GM19395 (cell line): Measurements from ENCODE around the gene CHAC1.

Experiments used
- ATAC-seq: cut with Tn5 transposase; IDR thresholded peaks from one replicate; pipeline ENCODE4 v1.9.1; 2021; ENCODE audit warnings: mild to moderate bottlenecking, moderate library complexity; ENCODE audit not compliant: unreplicated experiment

The CHAC1 gene, protein sequence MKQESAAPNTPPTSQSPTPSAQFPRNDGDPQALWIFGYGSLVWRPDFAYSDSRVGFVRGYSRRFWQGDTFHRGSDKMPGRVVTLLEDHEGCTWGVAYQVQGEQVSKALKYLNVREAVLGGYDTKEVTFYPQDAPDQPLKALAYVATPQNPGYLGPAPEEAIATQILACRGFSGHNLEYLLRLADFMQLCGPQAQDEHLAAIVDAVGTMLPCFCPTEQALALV

DNA sequence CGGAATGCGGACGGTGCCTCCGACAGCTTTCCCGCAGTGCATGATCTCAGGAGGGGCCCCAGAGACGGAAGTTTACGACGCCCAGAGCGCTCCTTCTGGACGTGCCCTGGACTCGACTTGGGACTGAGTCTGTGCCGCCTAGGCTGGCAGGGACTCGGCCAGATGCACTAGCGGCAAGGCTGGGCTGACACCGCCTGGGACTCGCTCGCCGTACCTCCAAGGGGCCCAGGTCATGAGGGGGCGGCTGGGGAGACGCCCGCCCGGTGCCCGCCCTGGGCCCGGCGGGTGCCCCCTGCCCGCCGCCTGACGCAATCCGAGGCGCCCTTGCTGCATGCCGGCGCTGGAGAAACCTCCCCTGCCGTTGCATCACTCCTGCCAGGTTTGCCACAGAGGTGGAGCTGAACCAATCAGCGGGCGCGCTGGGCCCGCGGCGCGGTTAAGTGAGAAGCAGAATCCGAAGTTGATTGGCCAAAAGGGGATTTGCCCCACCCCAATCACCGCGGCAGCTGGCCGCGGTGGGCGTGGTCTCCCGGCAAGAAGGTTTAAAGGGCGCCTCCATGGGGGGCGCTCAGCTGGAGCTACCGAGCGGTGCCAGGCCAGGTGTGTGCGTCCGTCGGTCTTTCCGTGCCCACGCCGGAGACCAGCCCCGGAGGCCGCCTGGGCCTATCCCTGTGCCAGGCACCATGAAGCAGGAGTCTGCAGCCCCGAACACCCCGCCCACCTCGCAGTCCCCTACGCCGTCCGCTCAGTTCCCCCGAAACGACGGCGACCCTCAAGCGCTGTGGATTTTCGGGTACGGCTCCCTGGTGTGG, at the start of gene CHAC1:
TSS of gene CHAC1 (plus strand) at position 571 of the 812 bp plus-strand sequence. CDS start at position 684, 113 bp downstream.
- peak; percentile 92 for ATAC-seq

DNA sequence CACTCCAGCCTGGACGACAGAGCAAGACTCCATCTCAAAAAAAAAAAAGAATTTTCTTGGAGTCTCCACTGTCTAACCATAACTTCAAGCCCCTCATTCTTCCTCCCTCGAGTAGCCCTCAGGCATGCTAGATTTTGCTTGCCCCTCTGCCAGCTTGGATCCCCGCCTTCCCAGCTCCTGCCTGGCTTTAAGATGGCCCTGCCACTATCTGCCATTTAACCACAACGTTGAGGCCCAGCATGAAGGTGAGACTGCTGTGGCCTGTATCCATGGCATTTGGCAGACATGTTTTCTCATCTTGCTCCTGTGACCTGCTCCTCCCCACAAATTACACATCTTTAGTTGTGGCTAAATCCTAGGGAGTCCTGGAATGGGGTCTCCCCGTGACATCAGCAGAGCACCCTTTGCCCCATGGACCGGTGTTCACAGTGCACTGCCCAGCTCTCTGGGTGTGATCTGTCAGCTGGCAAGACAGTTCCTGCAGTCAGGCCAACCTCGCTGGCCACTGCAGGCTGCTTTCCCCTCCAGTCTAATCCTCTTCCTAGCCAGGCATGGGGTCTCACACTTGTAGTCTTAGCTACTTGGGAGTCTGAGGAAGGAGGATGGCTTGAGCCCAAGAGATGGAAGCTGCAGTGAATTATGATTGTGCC, 48.6 kb upstream of the CHAC1 start:
- no peak for ATAC-seq

DNA sequence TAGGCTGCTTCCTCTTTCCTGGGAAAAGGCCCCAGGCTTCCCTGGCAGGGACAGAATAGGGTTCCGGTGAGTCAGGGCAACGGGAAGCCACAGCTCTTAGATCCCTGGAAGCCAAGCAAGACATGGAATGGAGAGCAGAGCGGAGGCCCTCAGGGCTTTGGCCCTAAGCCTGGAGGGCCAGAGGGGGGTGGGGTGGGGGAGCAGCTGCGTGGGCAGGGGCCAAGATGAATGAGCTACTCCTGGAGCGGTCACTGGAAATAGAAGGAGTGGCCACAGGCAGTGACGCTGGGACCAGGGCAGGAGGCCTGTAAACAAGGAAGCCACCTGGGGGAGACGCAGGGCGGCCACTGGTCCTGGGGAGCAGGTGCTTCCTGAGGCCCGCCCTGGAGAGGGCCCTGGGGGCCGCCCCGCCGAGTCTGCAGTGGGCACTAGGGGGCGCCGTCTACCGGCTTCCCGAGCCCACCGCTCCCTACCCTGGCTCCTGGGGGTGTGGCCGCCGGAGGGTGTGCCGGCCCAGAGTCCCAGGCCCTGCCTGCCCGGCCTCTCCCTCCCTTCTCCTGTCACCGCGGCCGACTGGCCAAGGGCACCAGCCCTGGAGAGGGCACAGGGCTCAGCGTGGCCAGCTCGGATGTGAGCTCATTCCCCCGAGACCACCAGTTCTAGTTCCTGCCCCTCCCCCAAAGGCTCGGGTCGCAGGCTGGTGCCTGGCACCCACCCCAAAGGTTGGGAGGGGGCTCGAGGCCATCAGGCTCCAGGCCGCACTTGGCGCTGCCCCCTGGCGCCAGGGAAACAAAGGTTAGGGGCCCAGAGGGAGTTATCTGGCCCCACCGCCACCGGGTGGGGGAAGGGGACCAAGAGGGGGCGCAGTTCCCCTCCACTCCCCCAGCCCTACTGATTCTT, 46.9 kb upstream of the CHAC1 start:
- peak; percentile 66 for ATAC-seq

DNA sequence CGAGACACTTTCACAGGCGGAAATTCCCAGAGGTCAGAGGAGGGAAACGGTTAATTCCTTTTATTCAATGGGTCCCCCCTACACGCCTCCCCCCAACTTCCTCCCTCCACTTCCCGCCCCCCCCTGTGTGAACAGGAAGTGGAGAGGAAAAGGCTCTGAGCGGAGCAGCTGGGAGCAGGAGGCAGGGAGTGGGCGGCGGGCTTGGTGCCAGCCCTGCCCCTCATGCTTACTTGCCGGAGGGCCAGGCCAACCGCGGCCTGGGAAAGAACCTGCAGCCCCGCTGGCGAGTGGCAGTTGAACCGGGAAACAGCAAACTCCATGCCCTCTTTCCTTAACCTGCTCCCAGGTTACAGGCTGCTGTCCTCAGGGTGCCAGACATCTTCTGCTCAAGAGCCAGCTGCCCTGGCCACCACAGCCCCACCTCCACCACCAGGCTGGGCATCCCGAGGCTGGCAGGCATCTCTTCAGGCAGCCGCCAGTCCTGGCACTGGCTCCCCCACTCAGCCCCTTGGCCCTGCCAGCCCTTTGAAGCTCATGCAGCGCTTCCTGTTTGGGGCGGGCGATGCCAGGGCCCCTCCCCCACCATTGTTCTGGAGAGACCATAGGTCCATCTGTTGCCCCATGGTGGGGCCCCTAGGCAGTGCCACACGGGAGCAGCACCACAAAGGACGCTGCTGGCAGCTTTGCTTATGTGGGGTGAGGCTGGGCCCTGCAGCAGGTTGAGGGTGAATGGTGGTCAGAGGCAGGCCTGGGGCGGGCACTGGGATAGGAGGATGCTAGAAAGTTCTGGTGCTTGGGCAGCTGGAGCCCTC, 46.1 kb upstream of the CHAC1 start:
- ATAC-seq: no peak

DNA sequence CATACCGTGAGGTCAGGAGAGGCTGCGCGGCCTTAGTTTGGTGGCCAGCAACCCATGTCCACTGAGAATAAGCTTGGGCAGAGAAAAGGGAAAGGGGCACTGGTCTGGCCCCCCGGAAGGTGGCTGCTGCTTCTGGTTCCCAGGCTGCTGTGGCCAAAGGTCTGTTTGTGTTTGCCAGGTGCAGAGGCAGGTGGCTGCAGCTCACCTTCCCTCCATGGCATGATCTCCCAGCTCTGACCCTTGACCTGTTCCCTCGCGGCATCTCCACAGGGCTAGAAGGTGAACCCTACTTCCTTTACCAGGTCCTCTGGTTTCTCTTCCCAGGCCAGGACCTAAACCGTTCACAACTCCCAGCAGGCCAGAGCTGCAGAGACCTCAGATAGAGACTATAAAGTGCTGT, 45.2 kb upstream of the CHAC1 start:
- no peak for ATAC-seq

DNA sequence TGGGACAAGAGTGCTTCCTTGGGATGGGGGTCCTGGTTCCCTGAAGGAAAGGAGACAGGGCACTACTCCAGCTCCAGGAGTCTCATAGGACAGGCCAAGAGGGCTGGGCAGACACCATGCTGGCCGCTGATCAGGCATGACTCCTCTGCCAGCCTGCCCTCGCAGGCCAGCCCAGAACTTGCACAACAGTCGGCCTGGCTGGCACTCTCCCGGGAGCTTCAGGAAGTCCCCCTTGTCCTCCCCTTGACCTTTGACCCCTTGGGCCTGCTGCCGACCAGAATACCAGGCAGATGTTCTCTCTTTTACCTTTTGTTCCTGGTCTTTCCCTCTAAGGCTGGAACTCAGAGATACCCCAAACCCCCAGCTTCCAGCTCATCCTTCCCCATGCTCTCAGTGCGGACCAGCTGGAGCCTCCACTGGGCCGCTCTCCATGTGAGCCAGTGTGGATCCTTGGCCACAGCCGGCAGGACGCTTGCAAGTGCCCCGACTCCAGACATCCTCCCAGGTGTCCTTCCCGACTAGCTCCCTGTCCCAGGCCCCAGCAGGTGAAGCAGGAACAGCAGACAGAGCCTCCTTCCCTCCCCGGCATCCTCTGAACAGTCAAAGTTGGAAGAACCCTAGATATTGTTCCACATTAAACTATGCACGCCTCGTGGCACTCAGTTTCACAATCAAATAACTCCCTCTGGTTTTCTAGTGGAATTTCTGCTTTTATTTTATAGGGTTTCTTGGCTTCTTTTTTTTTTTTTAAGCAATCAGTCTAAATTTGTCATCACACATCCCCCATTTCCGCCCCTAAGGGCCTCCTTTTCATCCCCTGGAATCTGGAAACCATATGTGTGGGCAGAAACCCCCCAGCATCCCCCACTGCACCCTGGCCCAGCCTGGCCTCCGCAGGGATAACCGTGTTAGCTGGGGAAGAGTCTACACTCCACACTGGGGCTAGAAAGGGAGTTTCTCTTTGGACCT, 43.3 kb upstream of the CHAC1 start:
- no peak for ATAC-seq

DNA sequence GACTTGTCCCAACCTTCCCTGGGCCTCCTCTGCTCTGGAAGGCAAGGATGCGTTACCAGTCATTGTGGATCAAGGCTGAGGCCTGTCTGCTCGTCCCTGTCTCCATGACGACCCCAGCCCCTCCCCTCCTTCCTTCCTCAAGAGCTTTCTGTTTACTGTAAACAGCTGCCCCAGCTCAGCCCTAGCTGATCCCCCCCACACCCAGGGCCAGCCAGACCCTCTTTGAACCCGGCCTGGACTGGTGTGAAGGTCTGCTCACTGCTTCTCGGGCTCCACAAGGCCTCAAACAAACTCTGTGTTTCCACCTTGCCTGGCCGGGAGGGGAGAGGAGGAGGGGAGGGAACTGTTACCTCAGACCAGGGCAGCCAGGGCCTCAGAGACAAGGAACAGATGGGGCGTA, 42.1 kb upstream of the CHAC1 start:
- ATAC-seq: no peak

DNA sequence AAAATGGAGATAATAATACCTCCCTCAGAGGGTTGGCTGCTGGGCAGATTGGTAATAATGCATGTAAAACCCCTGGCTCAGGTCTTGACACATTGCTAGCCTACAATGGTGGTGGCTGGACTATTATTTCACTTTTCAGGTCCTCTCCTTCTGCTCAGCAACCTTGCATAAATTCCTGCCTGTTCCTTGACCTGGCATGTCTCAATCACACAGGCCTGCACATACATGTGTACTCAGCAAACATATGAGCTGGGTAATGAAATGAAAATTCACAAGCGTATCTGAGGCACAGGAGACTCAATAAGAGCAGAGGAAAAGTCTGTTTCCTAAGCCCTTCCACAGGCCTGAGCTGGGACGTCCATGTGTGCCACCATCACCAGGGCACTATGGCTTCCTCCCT, 41.6 kb upstream of the CHAC1 start:
- no peak for ATAC-seq

DNA sequence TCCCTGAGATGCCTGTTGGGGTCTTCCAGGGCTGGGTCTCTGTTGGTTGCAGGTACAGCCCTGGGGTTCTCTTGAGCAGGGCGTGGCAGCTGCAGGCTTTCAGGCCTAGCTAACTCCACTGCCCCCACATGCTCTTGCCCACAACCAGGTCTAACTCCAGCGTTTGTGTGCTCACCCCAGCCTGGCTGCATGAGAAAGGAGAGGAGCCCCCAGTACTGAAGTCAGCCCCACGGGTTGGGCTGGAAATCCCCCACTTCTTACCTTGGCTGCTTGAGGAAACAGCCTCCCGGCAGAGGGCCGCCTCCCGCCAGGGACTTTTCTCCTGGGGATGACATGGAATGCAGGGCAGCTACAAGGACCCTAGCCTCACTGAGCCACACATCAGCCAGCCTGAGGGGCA, 40.8 kb upstream of the CHAC1 start:
- ATAC-seq: no peak

DNA sequence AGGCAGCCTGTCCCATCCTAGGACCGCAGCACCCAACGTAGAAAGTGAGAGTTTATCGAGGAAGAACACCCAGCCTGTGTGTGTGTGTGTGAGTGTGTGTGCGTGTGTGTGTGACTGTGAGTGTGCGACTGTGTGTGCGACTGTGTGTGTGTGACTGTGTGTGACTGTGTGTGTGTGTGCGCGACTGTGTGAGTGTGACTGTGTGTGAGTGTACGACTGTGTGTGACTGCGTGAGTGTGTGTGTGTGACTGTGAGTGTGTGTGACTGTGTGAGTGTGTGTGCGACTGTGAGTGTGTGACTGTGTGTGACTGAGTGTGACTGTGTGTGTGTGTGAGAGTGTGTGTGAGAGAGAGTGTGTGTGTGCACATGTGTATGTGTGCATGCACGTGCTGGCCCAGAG, 39.3 kb upstream of the CHAC1 start:
- ATAC-seq: no peak

DNA sequence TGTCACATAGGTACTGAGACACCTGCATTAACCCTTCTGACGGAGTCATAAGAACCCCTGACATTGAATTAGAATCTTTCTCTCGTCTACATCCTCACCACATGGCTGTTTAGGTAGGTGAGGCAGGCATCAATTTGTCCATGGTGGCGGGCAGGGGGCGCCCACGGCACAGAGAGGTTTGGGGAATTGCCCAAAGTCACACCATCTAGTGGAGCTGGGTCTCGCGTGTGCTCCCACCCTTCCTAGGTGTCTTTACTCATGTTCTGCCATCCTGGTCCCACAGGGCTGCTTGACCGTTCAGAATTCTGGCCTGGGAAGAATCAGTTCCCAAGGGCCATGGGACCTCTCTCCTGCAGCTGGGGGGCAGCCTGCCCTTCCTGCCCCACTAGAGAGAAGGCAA, 38.8 kb upstream of the CHAC1 start:
- ATAC-seq: no peak

DNA sequence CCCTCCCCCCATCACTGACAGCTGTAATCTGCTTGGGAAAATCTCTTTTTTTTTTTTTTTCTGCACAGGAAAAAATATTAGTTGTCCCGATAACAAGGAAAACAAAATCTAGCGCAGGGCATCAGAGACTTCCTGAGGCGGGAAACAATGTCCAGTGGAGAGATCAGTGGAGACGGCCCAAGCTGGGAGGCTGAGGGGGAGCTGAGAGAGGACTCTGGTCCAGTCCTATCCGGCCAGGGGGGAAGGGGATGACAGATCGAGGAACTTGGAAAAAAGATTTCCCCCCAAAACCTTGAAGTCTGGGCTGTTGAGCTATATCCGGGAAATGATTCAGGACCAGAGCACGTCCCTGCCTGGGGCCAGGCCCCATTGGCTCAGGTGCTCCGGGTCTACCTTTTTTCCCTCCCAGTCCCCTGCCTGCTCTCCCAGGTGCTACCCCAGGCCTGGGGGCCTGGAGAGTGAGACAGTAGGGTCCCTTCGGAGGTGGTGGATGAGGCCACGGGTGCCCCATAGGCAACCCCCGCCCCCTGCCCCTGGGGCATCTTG, 38.1 kb upstream of the CHAC1 start:
- no peak for ATAC-seq

DNA sequence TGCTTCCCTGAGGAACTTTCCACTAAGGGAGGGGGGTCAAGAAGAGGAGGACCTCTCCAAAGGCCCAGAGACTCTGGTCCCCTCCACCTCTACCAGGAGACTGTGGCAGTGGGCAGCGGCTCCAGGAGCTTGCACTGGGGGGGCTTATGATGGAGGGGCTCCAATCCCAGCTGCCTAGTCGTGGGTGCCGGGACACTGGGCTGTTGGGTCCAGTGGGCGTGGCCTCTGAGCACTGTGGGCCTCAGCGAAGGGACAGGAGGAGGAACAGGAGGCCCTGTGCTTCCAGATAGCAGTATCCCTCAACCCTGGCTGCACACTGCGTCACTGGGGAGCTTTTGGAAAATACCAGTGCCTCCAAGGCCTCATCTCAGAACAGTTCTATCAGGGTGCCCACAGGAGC, 37.6 kb upstream of the CHAC1 start:
- ATAC-seq: no peak

DNA sequence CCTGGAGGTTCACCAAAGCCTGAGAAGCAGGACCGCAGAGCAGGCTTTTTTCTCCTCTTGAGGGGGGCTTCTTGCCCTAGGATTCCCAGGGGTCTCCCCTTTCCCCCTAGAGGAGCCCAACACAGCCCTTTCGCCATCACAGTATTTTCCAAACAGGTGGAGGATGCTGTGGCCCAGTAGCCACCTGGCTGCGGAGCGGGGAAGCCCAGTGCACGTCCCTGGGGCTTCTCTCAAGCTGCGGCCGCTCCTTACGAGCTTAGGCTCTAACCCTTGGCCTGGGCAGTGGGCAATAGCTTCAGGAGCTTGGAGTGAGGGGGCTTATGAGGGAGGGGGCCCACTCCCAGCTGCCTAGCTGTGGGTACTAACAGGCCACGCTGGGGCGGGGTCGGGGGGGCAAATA, 35.7 kb upstream of the CHAC1 start:
- no peak for ATAC-seq

DNA sequence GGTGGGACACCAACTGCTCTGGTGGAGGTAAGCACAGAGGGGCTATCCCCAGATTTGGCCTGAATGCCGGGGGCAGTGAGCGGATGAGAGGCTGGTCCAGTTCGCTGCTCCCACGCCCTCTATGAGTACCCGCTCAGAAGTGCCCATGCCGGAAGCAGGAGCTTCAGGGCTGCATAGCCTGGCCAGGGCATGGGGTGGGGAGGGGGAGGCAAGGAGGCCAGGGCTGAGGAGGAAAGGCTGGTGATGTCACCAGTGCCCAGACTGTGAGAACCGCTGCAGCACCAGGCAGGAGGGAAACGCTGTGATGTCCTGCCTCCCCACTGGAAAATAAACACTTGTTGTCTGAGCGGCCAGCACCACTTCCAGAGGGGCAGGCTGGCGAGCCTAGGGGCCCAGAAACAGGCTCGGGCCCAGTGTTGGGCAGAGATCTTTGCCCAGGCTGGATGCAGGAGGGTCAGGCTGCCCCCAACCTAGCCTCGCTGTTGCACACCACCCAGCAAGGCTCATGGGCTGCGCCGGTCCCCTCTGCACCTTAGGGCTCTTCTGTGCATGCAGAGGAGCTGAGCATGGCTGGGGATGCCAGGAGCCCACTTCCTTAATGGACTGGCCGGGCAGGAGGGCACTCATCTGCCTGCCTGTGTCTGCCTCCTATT, 35.0 kb upstream of the CHAC1 start:
- no peak for ATAC-seq

DNA sequence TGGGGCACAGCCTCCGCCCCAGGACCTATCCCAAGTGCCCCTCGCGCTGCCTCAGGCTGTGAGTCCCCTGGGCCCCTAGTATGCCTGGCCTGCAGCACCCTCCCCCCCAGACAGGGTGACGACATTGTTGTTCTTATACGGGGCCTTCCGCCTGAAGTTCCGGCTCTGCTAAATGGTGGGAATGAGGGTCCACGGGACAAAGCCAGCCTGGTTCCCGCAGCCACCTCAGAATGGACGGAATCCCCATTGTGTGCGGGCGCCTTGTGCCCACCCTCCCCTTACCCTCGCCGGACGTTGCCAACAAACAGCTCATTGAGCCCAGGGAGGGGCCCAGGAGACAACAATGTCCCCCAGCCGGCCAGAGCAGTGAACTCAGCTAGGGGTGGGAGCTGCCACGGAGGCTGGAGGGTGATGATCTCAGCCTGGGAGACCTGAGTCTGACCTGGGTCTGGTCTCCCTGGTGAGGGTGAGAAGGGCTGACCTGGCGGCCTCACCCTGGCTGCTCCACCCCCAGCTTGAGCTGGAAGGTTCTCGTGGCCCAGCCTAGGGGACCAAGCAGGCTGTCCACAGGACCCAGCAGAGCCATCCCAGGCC, 34.4 kb upstream of the CHAC1 start:
- no peak for ATAC-seq

DNA sequence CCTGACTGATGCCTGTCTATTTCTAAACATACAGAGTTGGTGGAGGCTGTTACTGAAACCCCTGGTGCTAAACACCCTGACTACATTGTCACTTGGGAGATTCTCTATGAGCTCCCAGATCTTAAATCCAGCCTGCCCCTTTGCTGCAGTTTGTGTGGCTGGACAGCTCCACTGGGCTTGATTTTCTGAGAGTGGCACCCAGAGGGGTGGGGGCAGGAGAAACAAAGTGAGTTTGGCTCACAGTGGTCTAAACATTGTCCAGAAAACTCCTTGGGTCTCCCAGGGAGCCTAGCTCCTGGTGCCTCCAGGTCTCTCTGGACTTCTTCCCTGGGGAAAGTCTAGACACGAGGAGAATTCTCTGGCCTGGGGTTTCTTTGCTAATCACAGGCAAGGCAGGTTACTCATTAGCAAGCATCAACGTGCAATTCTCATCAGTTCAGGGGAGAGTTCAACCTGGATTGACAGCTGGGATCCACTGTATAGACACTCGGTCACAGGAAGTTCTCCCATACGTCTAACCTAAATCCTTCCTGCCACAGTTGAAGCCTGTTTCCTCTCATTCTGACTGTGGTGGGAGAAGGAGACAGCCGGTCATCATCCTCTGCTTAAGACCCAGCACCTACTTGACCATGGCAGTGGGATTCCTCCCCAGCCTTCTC, 31.2 kb upstream of the CHAC1 start:
- ATAC-seq: no peak
